Activated naive CD8-positive, alpha-beta T cell (primary cell): ENCODE results near the gene TSR1.

Source experiments
- H3K27ac Mint-ChIP-seq: one replicate; pipeline ENCODE4 v1.8.0; 2021; ENCODE audit warnings: mixed read lengths
- H3K27me3 Mint-ChIP-seq: one replicate; pipeline ENCODE4 v1.8.0; 2021; ENCODE audit warnings: mixed read lengths
- H3K36me3 Mint-ChIP-seq: one replicate; pipeline ENCODE4 v1.8.0; 2021; ENCODE audit warnings: mixed read lengths
- H3K4me1 Mint-ChIP-seq: one replicate; pipeline ENCODE4 v1.8.0; 2021; ENCODE audit warnings: low read depth, mixed read lengths
- H3K4me3 Mint-ChIP-seq: one replicate; pipeline ENCODE4 v1.8.0; 2021; ENCODE audit warnings: mild to moderate bottlenecking, mixed read lengths
- H3K9me3 Mint-ChIP-seq: one replicate; pipeline ENCODE4 v1.8.0; 2021; ENCODE audit warnings: low read depth, mixed read lengths

TSR1 gene

GRCh38 chr17:2372681-2373080, 36.4 kb upstream of the TSR1 start:
- Mint-ChIP-seq H3K4me1 (no peaks in the 10 kb centered on the region), H3K27me3 (no peaks in the 10 kb centered on the region), H3K4me3 (no peak overlapping the region), H3K9me3 (no peaks in the 10 kb centered on the region), H3K27ac (no peak overlapping the region), H3K36me3 (no peaks in the 10 kb centered on the region)

DNA sequence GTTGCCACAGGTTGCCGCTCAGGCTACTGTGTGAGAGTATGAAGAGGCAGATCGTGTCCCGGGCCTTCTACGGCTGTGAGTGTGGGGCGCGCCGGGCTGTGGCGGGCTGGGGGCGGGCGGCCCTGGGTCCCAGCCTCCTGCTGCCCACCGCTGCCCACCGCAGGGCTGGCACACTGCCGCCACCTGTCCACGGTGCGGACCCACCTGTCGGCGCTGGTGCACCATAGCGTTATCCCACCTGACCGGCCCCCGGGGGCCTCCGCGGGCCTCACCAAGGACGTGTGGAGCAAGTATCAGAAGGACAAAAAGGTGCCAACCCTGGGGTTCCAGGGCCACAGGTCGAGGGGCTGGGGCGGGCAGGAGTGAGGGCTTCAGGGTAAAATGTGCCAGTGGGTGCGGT, 35.9 kb upstream of the TSR1 start:
- H3K4me1 Mint-ChIP-seq, result no peaks in the 10 kb centered on the region
- no peaks in the 10 kb centered on the region for H3K36me3 Mint-ChIP-seq

DNA sequence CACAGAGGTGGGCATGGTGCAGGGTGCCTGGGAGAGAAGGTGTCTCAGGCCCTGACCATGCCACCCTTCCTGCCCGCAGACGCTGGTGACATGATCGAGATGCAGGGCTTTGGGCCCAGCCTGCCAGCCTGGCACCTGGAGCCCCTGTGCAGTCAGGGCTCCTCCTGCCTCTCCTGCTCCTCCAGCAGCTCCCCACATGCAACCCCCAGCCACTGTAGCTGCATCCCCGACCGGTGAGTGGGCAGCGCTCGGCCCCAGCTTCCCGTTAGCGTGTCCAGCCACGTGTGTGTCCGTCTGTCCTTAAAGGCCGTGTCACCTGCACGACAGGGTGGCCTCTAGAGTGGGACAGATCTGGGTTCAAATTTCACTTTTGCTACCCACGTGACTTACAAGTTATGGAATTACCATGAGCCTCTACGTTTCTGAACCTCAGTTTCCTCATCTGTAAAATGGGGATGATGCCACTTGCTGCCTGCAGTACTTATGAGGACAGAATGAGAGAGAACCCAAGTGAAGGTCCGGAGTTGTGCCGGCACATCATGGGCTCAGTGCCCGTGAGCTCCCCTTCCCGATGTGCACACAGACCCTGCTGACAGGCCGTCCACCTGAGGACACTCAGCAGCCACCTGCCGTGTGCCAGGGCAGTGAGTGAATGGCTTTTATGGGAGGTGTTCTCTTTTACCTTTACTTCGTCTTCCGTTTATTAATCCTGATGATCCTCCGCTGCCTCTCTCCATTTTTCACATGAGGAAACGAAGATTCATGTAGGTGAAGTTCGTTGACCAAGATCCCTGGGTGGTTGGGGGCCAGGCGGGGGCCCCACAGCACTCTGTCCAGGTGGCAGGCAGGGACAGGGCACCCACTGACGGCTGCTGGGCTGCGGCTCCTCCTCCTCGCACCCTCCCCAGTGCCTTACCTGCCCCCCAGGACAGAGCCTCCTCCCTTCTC, 35.2 kb upstream of the TSR1 start:
- H3K4me3 Mint-ChIP-seq, result no peak overlapping the region
- no peaks in the 10 kb centered on the region for H3K9me3 Mint-ChIP-seq
- H3K4me1 Mint-ChIP-seq, result no peaks in the 10 kb centered on the region
- H3K36me3 Mint-ChIP-seq, result no peaks in the 10 kb centered on the region
- H3K27me3 Mint-ChIP-seq, result no peaks in the 10 kb centered on the region
- no peak overlapping the region for H3K27ac Mint-ChIP-seq

More for the DNA sequence above, 35.9 kb upstream of the TSR1 start:
- no peak overlapping the region for H3K27ac Mint-ChIP-seq
- H3K4me3 Mint-ChIP-seq, result no peak overlapping the region
- H3K9me3 Mint-ChIP-seq, result no peaks in the 10 kb centered on the region
- H3K27me3 Mint-ChIP-seq, result no peaks in the 10 kb centered on the region

DNA sequence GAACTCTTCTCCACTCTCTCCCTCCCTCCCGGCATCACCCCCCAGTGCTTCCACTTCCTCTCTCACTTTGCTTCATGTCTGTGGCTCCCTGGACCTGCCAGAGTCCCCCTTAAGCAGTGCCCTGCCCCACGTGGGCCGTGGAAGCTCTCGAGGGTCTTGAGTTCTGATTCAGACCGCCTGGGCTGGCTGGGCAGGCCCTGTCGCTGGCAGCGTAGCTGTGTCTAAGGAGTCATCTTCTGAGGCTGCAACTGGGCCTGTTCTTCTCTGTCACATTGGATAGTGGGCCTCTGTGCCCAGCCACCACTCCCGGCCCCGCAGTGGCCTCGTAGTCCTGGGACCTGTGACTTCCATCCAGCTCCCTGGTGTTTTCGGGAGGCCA, 33.9 kb upstream of the TSR1 start:
- H3K4me1 Mint-ChIP-seq, result no peaks in the 10 kb centered on the region
- H3K9me3 Mint-ChIP-seq, result no peaks in the 10 kb centered on the region
- H3K27ac Mint-ChIP-seq, result no peak overlapping the region
- H3K4me3 Mint-ChIP-seq, result no peak overlapping the region
- H3K27me3 Mint-ChIP-seq, result no peaks in the 10 kb centered on the region
- no peaks in the 10 kb centered on the region for H3K36me3 Mint-ChIP-seq

GRCh38 chr17:2369551-2370210, 33.4 kb upstream of the TSR1 start:
- H3K27me3 Mint-ChIP-seq, result no peaks in the 10 kb centered on the region
- no peaks in the 10 kb centered on the region for H3K36me3 Mint-ChIP-seq
- no peaks in the 10 kb centered on the region for H3K4me1 Mint-ChIP-seq
- no peak overlapping the region for H3K4me3 Mint-ChIP-seq
- H3K27ac Mint-ChIP-seq, result no peak overlapping the region
- H3K9me3 Mint-ChIP-seq, result no peaks in the 10 kb centered on the region

- H3K9me3 Mint-ChIP-seq, result no peaks in the 10 kb centered on the region
Observed at GRCh38 chr17:2369039-2369438, 32.8 kb upstream of the TSR1 start.

GRCh38 chr17:2368359-2368758, 32.1 kb upstream of the TSR1 start:
- Mint-ChIP-seq H3K27ac (no peak overlapping the region), H3K27me3 (no peaks in the 10 kb centered on the region), H3K4me1 (no peaks in the 10 kb centered on the region), H3K4me3 (no peak overlapping the region), H3K9me3 (no peaks in the 10 kb centered on the region), H3K36me3 (no peaks in the 10 kb centered on the region)

More at GRCh38 chr17:2369039-2369438, 32.8 kb upstream of the TSR1 start:
- no peaks in the 10 kb centered on the region for H3K27me3 Mint-ChIP-seq
- no peak overlapping the region for H3K4me3 Mint-ChIP-seq
- H3K4me1 Mint-ChIP-seq, result no peaks in the 10 kb centered on the region
- H3K36me3 Mint-ChIP-seq, result no peaks in the 10 kb centered on the region
- H3K27ac Mint-ChIP-seq, result no peak overlapping the region

GRCh38 chr17:2366747-2367494, 30.7 kb upstream of the TSR1 start:
- Mint-ChIP-seq H3K36me3 (no peaks in the 10 kb centered on the region), H3K4me1 (no peaks in the 10 kb centered on the region), H3K9me3 (no peaks in the 10 kb centered on the region), H3K4me3 (no peak overlapping the region), H3K27ac (no peak overlapping the region), H3K27me3 (no peaks in the 10 kb centered on the region)

GRCh38 chr17:2365132-2365531, 28.9 kb upstream of the TSR1 start:
- Mint-ChIP-seq H3K27ac (no peak overlapping the region), H3K36me3 (no peaks in the 10 kb centered on the region), H3K27me3 (no peaks in the 10 kb centered on the region), H3K9me3 (no peaks in the 10 kb centered on the region), H3K4me1 (no peaks in the 10 kb centered on the region), H3K4me3 (no peak overlapping the region)

- Mint-ChIP-seq H3K4me3 (no peak overlapping the region), H3K27me3 (no peaks in the 10 kb centered on the region), H3K27ac (no peak overlapping the region), H3K4me1 (no peaks in the 10 kb centered on the region), H3K36me3 (no peaks in the 10 kb centered on the region), H3K9me3 (no peaks in the 10 kb centered on the region)
Observed at GRCh38 chr17:2364763-2365116, 28.5 kb upstream of the TSR1 start.

DNA sequence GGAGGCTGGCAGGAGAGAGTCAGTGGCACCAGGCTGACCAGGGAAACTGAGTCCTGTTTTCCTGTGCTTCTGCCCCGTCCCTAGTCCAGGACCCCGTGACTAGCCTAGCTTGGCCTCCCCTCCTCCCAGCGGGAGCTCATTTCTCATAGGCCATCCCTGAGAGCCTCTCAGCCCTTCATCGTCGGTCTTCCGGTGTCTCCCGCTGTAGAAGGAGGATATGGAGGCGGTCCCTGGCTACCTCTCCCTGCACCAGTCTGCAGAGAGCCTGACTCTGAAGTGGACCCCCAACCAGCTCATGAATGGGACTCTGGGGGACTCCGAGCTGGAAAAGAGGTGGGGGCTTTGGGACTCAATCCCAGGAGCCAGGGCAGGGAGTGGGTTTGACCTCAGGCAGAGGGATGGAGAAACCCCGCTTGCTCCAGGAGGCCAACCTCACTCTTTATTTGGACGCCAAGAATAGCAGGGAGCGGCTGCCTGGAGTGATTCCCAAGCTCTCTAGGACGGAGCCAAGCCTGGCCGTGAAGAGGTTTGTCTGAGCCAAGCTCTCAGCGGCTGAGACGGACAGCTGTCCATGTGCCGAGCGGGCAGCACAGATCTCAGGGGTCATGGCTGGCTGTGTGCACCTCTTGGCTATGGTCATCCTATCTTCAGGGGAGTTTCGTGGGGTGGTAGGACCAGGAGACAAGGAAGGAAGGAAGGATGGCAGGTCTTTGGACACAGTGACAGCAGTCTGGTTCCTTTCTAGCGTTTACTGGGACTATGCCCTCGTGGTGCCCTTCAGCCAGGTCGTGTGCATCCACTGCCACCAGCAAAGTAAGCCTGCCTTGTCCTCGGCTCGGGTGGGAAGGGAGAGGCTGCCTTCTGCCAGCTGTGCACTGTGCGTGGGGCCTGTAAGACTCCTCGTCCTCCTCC, 27.9 kb upstream of the TSR1 start:
- no peaks in the 10 kb centered on the region for H3K4me1 Mint-ChIP-seq
- no peaks in the 10 kb centered on the region for H3K9me3 Mint-ChIP-seq
- no peak overlapping the region for H3K4me3 Mint-ChIP-seq
- no peaks in the 10 kb centered on the region for H3K36me3 Mint-ChIP-seq
- no peaks in the 10 kb centered on the region for H3K27me3 Mint-ChIP-seq
- H3K27ac Mint-ChIP-seq, result no peak overlapping the region

DNA sequence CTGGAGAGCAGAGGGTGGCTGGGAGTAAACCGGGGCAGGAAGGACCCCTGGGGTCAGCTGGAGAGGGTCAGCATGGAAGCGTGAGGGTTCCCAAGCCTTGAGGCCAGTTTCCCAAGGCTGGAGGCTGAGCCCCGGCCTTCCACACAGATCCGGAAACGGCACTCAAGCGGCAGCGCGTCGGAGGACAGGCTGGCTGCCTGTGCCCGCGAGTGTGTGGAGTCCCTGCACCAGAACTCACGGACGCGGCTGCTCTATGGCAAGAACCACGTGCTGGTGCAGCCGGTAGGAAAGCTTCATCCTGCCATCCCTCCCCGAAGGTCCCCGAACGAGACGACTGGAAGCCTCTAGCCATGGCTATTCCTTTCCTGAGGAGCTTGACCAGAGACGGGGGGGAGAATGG, 27.1 kb upstream of the TSR1 start:
- Mint-ChIP-seq H3K4me3 (no peak overlapping the region), H3K4me1 (no peaks in the 10 kb centered on the region)

GRCh38 chr17:2362881-2363280, 26.6 kb upstream of the TSR1 start:
- H3K27ac Mint-ChIP-seq, result no peak overlapping the region
- no peaks in the 10 kb centered on the region for H3K27me3 Mint-ChIP-seq
- H3K4me3 Mint-ChIP-seq, result no peak overlapping the region
- no peaks in the 10 kb centered on the region for H3K36me3 Mint-ChIP-seq
- no peaks in the 10 kb centered on the region for H3K4me1 Mint-ChIP-seq
- no peaks in the 10 kb centered on the region for H3K9me3 Mint-ChIP-seq

More for the DNA sequence above, 27.1 kb upstream of the TSR1 start:
- Mint-ChIP-seq H3K9me3 (no peaks in the 10 kb centered on the region), H3K27ac (no peak overlapping the region), H3K36me3 (no peaks in the 10 kb centered on the region), H3K27me3 (no peaks in the 10 kb centered on the region)

DNA sequence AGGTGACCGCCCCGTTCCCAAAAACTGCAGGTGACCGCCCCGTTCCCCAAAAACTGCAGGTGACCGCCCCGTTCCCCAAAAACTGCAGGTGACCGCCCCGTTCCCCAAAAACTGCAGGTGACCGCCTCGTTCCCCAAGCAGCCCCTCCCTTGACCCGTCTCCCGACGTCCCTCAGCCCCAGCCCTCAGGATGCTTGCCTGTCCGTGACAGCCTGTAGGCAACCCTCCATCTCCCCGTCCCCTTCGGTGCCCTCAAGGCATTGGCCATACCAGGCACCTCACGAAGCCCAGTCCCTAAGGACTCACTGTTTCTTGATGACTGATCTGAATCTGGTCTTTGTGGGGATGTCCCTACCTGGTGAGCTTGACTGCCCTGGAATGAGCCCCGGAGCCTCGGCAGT, 26.2 kb upstream of the TSR1 start:
- Mint-ChIP-seq H3K9me3 (no peaks in the 10 kb centered on the region), H3K27me3 (no peaks in the 10 kb centered on the region), H3K4me1 (no peaks in the 10 kb centered on the region), H3K36me3 (peaks cover 2% of the 10 kb centered on the region), H3K27ac (no peak overlapping the region), H3K4me3 (no peak overlapping the region)
